ENCODE data around the gene MAP3K5.
"Not testable (repeated sequence)": the region's sequence is repeated elsewhere in the genome, so short reads cannot be mapped to it uniquely, and the experiment has no call there.

MAP3K5 gene

GRCh38 chr6:136773473-136773796 lies 18.8 kb downstream of the MAP3K5 start:
- DNase-seq (ENCODE audit: low read depth in 2 of 2): no peak

GRCh38 chr6:136772685-136773472 lies 19.4 kb downstream of the MAP3K5 start:
- no peak for DNase-seq (ENCODE audit: low read depth in 2 of 2)

GRCh38 chr6:136771306-136771705 lies 21.0 kb downstream of the MAP3K5 start:
- no peak for DNase-seq (ENCODE audit: low read depth in 2 of 2)

DNA sequence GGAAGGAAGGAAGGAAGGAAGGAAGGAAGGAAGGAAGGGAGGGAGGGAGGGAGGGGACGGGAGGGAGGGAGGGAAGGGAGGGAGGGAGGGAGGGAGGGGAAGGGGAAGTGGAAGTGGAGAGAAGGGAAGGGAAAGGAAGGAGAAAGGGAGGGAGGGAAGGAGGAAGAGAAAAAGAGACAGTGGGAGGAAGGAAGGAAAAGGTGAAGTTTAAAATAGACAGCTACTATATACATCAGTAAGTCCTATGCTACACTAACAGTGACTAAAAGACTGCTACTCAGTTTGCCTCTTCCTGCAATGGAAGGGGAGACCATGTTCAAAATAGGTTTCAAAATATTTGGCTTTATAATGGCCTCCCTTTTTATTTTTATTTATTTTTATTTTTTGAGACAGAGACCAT lies 22.5 kb downstream of the MAP3K5 start:
- no peak for DNase-seq (ENCODE audit: low read depth in 2 of 2)

DNA sequence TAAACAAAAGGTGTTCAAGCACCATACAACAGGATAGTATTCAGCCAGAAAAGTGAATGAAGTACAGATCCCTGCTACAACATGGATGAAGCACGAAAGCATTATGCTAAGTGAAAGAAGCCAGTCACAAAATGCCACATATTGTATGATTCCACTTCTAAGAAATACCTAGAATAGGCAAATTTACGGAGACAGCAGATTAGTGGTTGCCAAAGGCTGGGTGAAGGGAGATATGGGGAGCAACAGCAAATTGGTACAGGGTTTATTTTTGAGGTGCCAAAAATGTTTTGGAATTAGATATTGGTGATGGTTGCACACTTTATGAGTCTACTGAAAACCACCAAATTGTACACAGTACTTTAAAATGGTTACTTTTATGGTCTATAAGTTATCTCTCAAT lies 23.2 kb downstream of the MAP3K5 start:
- no peak for DNase-seq (ENCODE audit: low read depth in 2 of 2)

DNA sequence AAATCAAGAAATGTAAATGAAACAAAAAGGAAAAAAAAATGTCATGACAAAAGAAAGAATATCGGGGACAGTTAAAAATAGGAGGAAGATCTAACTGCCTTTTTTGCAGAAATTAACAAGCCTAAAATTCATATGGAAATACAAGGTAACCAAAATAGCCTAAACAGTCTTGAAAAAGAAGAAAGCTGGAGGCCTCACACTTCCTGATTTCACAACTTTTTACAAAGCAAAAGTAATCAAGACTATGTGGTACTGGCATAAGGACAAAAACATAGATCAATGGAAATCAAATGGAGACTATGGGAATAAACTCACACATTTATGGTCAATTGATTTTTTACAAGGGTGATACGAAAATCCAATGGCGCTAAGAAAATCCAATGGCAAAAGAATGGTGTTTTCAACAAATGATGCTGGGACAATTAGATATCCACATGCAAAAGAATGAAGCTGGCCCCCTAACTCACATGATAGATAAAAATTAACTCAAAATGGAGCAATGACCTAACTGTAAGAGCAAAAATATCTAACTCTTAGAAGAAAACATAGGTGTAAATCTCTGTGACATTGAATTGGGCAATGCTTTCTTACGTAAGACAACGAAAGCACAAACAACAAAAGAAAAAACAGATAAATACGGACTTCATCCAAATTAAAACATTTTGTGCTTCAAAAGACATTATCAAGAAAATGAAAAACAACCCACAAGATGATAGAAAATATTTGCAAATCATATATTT lies 24.5 kb downstream of the MAP3K5 start:
- DNase-seq (ENCODE audit: low read depth in 2 of 2): no peak

GRCh38 chr6:136767103-136767502 lies 25.2 kb downstream of the MAP3K5 start:
- no peak for DNase-seq (ENCODE audit: low read depth in 2 of 2)

DNA sequence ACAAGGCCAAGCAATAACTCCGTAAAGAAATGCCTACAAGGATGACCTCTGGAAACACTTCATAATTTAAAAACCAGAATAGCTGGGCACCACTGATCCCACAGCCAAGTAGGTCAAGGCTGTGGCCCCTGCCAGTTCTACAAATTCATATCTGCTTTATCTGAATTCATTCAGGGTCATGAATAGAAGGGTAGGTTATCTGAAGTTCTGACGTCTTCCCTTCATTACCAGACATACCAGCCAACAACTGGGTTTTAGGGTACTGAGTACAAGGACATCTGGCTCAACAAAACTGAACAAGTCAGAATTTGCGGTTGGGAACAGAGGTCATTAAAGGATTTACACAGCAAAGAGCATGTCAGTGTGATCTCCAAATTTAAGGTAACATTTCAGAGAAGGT lies 26.0 kb downstream of the MAP3K5 start:
- DNase-seq (ENCODE audit: low read depth in 2 of 2): no peak

DNA sequence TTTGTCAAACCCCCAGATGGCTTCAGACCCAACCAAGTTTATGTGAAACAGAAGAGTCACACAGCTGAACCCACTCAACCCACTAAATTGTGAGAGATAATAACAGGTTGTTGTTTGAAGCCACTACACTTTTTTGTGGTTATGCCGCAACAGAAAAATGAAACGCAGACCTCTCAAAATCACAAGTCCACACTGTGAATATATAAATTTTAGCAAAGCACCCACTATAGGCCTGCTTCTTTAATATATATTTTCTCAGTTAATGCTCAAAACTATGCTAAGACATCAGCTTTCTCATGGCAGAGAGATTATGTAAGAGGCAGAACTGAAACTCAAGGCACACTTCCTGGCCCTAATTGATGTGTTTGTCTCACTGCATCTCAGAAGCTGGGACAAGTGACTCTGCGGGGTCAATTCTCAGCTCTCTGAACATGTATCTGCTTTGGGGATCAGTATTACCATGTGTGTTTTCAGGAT lies 27.7 kb downstream of the MAP3K5 start:
- no peak for DNase-seq (ENCODE audit: low read depth in 2 of 2)

GRCh38 chr6:136763716-136764516 lies 28.4 kb downstream of the MAP3K5 start:
- no peak for DNase-seq (ENCODE audit: low read depth in 2 of 2)

DNA sequence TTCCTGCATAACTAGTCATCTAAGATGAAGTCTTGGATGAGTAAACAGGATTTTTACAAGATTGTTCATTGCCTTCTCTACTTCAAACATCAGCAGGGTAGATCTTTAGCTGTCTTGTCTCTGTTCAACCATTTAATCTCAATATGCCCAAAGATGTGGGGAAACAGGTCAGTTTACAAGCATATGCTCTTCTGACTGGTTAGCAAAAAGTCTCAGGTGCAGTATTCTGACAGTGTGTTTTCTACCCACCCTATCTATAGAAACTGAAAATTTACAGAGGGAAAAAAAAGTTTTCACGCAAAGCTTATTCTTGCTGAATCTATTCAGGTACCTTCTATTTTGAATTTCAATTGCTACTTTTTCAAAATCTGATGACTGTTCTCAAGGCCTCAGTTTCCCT lies 29.0 kb downstream of the MAP3K5 start:
- DNase-seq (ENCODE audit: low read depth in 2 of 2): no peak

- no peak for DNase-seq (ENCODE audit: low read depth in 2 of 2)
Observed at GRCh38 chr6:136762022-136762975, 30.0 kb downstream of the MAP3K5 start.

- DNase-seq (ENCODE audit: low read depth in 2 of 2): no peak
Observed at GRCh38 chr6:136761227-136761922, 30.9 kb downstream of the MAP3K5 start.

- DNase-seq (ENCODE audit: low read depth in 2 of 2): not testable (repeated sequence)
Observed at GRCh38 chr6:136760781-136761180, 31.5 kb downstream of the MAP3K5 start.

- no peak for DNase-seq (ENCODE audit: low read depth in 2 of 2)
Observed at GRCh38 chr6:136757150-136757549, 35.1 kb downstream of the MAP3K5 start.

- no peak for DNase-seq (ENCODE audit: low read depth in 2 of 2)
Observed at GRCh38 chr6:136754820-136755219, 37.5 kb downstream of the MAP3K5 start.

DNA sequence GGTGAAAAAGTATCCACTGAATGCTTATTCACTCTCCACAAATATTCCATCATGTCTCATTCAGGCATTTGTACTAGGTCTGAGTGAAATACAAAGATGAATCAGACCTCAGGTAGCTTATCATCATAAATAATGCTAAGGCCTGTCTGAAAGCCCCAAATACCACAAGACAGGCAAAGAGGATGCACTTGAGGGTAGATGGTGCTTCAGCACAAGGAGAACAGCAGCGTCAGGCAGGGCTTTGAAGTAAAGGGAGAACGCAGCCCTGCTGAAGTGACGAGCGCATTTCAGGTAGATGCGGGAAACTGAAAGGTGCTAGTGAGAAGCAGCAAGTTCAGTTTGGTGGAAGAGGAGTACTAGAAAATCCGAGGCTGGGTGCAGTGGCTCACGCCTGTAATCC lies 38.7 kb downstream of the MAP3K5 start:
- DNase-seq (ENCODE audit: low read depth in 2 of 2): no peak

GRCh38 chr6:136752554-136752953 lies 39.7 kb downstream of the MAP3K5 start:
- DNase-seq (ENCODE audit: low read depth in 2 of 2): no peak

- no peak for DNase-seq (ENCODE audit: low read depth in 2 of 2)
Observed at GRCh38 chr6:136751991-136752390, 40.3 kb downstream of the MAP3K5 start.

GRCh38 chr6:136751522-136751956 lies 40.7 kb downstream of the MAP3K5 start:
- peak in 1 of 2 experiments; percentile 56 for DNase-seq (ENCODE audit: low read depth in 2 of 2)
